ENCODE measurements around the gene FLYWCH1. TPM values are rescaled to one million over a fixed set of nuclear protein-coding genes. Genes with fewer than 3 reads are reported as not detected.
A peak's percentile ranks its signal among the peaks of the same experiment; 100 is the strongest.

Gene FLYWCH1, protein sequence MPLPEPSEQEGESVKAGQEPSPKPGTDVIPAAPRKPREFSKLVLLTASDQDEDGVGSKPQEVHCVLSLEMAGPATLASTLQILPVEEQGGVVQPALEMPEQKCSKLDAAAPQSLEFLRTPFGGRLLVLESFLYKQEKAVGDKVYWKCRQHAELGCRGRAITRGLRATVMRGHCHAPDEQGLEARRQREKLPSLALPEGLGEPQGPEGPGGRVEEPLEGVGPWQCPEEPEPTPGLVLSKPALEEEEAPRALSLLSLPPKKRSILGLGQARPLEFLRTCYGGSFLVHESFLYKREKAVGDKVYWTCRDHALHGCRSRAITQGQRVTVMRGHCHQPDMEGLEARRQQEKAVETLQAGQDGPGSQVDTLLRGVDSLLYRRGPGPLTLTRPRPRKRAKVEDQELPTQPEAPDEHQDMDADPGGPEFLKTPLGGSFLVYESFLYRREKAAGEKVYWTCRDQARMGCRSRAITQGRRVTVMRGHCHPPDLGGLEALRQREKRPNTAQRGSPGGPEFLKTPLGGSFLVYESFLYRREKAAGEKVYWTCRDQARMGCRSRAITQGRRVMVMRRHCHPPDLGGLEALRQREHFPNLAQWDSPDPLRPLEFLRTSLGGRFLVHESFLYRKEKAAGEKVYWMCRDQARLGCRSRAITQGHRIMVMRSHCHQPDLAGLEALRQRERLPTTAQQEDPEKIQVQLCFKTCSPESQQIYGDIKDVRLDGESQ
- 10 to 100 TPM; 24.3 to 26.1 TPM for total RNA-seq

DNA sequence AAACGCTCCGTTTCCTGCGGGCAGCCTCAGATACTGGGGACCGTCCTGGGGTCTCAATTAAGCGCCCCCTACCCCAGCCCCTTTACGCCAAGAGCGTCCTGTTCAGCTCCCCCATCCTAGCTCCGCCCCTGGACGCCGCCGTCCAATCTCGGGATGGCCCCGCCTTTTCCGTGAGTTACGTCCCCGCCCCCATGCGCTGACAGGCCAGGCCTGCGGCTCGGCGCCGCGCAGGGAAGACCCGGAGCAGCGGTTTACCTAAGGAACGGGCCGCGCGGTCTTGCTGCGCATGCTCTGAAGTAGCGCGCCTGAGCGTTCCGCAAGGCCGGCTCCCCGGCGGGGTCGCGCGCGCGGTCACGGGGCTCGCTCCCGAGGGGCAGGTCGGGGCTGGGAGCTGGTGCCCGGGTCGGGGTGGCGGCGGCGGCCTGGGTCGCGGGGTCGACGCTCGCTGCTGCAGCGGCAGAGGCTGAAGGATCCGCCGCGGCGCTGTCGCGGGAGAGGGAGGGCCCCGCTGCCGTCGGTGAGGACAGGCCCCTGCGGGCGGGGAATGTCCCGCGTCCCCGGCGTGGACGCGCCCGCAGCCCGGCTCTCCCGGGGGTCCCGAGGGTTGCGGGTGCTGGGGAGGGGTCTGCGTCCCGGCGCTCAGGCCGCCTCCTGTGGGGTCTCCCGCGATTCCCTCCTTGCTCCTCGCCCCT lies at the start of gene FLYWCH1:
Gene FLYWCH1, plus strand, starts transcription at position 294 of the 692 bp plus-strand sequence. CDS start 17,755 bp downstream, outside the sequence.
- peak; percentile 99 for DNase-seq
- Mint-ChIP-seq H3K36me3 (peaks cover 3% of the 10 kb centered on the region), H3K4me1 (peaks cover 22% of the 10 kb centered on the region), H3K4me3 (peak within 1 kb of the TSS; percentile 89), H3K27me3 (no peaks in the 10 kb centered on the region), H3K9me3 (no peaks in the 10 kb centered on the region), H3K27ac (peak within 1 kb of the TSS; percentile 81)

DNA sequence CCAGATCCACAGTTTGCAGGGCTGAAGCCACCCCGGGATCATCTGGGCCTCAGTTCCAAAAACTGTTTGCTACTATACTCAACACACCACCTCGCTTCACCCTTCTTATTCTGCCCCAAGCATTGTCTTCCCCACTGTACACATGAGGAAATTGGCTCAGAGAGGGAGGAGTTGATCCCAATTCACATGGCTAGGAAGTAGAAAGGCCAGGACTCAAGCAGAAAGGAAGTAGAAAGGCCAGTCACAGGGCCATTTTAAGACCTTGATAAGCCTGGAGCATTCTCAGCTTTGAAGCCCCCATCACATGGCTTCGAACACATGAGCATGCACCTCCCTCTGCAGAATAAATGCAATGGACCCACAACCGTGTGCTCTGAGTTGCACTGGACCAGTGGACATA lies 46.1 kb upstream of the FLYWCH1 start:
- H3K27me3 Mint-ChIP-seq: peaks cover 6% of the 10 kb centered on the region
- H3K4me3 Mint-ChIP-seq: no peak overlapping the region
- peaks cover 4% of the 10 kb centered on the region for H3K9me3 Mint-ChIP-seq
- no peaks in the 10 kb centered on the region for H3K36me3 Mint-ChIP-seq
- H3K4me1 Mint-ChIP-seq: peaks cover 6% of the 10 kb centered on the region
- no peak for DNase-seq
- H3K27ac Mint-ChIP-seq: no peak overlapping the region

DNA sequence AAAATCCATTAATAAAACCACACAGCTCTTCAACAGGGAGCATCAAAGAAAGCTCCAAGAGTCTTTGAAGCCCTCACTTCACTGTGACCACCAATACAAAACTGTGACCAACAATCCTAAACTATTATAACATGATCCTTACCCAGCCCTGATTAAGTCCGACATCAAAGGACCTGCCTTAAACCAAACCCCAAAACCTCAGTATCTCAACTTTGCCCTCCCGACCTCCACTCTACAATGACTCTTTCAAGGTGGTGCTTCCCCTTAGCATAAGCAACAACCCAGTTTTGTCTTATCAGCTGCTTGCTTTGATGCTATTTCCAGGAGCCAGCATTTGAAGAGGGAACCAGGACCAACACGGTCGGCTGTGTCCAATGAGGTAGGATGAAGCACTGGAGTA lies 45.3 kb upstream of the FLYWCH1 start:
- no peak overlapping the region for H3K27ac Mint-ChIP-seq
- H3K4me1 Mint-ChIP-seq: peaks cover 6% of the 10 kb centered on the region
- H3K27me3 Mint-ChIP-seq: peaks cover 2% of the 10 kb centered on the region
- no peaks in the 10 kb centered on the region for H3K36me3 Mint-ChIP-seq
- no peaks in the 10 kb centered on the region for H3K9me3 Mint-ChIP-seq
- no peak for DNase-seq
- no peak overlapping the region for H3K4me3 Mint-ChIP-seq

DNA sequence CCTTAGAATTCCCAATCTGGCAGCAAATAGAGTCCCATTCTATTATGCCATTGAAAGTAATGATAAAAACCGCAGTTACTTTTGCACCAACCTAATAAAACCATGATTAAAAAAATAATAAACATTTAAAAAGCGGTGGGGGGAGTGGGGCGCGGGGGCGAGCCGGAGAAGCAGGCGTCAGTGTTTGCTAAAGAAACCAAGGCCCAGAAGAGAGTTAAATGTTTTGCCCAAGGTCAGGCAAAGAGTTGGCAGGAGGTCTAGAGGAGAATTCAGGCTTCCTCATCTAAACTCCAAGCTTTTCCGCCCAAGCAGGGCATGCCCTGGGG lies 44.1 kb upstream of the FLYWCH1 start:
- peak overlapping the region; percentile 91 for H3K4me3 Mint-ChIP-seq
- no peaks in the 10 kb centered on the region for H3K36me3 Mint-ChIP-seq
- no peak for DNase-seq
- H3K27ac Mint-ChIP-seq: peak overlapping the region; percentile 95
- no peaks in the 10 kb centered on the region for H3K9me3 Mint-ChIP-seq
- H3K27me3 Mint-ChIP-seq: no peaks in the 10 kb centered on the region
- peaks cover 6% of the 10 kb centered on the region for H3K4me1 Mint-ChIP-seq

DNA sequence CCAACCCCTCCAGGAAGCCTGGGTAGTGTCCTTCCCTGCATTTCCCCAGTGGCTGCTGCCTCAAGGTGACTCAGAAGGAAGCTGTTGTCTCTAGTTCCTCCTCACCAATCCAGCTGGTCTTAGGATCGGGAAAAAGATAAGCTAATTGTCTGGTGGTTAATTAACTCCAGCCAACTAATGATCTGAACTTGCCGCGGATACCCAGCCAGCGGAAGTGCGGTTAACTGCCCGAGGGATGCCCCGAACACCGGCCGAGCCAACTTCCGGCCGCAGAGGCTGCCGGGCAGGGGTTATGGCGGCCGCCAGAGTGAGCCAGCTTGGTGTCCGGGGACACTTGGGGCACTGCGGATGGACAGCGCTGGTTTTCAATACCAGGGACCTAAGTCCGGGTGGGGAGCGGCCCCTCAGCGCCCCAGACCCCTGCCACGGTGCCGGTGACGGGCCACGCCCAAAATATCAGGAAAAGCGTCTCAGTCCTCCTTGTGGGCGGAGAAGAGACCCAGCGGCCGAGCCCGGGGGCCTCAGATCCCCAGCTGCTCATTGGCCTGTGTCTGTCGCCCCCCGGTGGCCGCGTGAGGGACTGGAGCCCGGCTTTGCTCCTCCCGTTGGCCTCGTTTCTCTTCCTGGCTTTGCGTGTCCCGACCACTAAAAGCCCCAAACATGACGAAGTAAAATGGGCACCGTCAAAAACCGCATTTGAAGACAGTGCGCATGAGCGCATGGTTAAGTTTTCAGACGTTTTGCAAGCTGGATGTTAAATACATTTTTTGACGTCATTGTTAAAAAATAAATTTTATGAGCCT lies 43.5 kb upstream of the FLYWCH1 start:
- peak; percentile 95 for DNase-seq
- Mint-ChIP-seq H3K36me3 (no peaks in the 10 kb centered on the region), H3K4me1 (peaks cover 6% of the 10 kb centered on the region), H3K27ac (peak overlapping the region; percentile 95), H3K27me3 (no peaks in the 10 kb centered on the region), H3K4me3 (peak overlapping the region; percentile 91), H3K9me3 (no peaks in the 10 kb centered on the region)

DNA sequence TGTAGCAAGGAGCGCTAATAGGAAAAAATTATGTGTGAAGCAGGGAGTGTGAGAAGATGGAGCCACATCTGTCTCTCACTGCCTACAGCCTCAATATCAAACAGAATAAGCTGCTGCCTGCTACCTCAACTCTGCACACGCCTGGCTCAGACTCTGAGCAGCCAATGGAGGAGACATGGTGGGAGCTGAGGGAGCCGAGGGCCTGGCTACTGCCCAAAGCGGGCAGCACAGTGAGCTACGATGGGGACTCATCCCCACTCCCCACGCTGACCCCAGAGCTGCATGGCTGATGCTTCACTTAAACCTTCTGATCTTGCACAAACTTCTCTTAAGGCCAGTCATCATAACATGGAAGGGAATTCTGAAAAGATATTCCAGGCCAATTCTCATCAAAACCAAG lies 39.8 kb upstream of the FLYWCH1 start:
- Mint-ChIP-seq H3K4me1 (no peaks in the 10 kb centered on the region), H3K36me3 (no peaks in the 10 kb centered on the region), H3K27ac (no peak overlapping the region), H3K9me3 (no peaks in the 10 kb centered on the region), H3K4me3 (no peak overlapping the region), H3K27me3 (peaks cover 4% of the 10 kb centered on the region)
- no peak for DNase-seq

DNA sequence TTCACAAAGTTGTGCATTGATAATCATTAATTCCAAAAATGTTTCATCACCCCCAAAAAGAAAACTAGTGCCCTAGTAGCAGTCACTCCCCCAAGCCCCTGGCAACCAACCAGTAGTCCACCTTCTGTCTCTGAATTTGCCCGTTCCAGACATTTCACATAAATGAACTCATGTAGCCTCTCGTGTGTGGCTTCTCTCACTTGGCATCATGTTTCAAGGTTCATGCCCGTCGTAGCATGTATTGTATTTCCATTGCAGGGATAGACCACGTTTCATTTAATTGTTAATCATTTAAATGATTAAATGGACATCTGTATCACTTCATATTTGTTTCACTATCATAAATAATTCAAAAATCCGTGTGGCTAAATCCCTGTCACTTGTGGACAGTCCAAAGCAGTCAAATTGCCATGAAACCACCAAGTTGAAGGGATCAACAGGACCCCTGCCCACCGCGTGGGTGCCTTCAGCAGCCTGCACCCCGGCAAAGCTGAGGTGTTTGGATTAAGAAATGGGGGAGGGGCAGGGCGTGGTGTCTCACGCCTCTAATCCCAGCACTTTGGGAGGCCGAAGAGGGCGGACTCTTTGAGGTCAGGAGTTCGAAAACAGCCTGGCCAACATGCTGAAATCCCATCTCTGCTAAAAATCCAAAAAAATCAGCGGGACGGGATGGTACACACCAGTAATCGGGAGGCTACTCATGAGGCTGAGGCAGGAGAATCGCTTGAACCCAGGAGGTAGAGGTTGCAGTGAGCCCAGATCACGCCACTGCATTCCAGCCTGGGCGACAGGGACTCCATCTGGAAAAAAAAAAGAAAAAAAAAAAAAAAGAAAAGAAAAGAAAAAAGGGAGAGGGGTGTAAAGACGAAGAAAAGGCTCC lies 37.5 kb upstream of the FLYWCH1 start:
- Mint-ChIP-seq H3K4me3 (no peak overlapping the region), H3K36me3 (no peaks in the 10 kb centered on the region), H3K27ac (no peak overlapping the region), H3K4me1 (no peaks in the 10 kb centered on the region), H3K9me3 (no peaks in the 10 kb centered on the region), H3K27me3 (peaks cover 4% of the 10 kb centered on the region)
- DNase-seq: no peak

DNA sequence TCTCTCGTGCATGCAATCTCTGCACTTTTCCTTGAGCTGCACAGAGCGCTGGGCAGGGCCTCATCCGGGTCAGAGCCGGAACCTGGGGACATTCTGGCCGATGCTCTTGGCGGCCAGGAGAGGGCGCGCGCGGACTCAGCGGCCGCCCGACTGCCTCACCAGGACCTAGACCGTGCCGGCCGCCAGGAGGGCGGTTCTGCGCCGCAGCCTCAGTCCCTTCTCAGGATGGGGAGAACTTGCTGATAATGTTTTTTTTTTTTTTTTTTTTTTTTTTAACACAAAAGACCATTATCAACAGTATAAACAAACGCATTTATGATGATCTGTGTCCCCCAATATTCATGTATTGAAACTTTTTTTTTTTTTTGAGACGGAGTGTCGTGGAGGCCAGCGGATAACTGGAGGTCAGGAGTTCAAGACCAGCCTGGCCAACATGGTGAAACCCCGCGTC lies 36.8 kb upstream of the FLYWCH1 start:
- no peaks in the 10 kb centered on the region for H3K9me3 Mint-ChIP-seq
- no peak overlapping the region for H3K27ac Mint-ChIP-seq
- peaks cover 4% of the 10 kb centered on the region for H3K27me3 Mint-ChIP-seq
- H3K4me1 Mint-ChIP-seq: no peaks in the 10 kb centered on the region
- DNase-seq: peak; percentile 74
- H3K4me3 Mint-ChIP-seq: no peak overlapping the region
- no peaks in the 10 kb centered on the region for H3K36me3 Mint-ChIP-seq

DNA sequence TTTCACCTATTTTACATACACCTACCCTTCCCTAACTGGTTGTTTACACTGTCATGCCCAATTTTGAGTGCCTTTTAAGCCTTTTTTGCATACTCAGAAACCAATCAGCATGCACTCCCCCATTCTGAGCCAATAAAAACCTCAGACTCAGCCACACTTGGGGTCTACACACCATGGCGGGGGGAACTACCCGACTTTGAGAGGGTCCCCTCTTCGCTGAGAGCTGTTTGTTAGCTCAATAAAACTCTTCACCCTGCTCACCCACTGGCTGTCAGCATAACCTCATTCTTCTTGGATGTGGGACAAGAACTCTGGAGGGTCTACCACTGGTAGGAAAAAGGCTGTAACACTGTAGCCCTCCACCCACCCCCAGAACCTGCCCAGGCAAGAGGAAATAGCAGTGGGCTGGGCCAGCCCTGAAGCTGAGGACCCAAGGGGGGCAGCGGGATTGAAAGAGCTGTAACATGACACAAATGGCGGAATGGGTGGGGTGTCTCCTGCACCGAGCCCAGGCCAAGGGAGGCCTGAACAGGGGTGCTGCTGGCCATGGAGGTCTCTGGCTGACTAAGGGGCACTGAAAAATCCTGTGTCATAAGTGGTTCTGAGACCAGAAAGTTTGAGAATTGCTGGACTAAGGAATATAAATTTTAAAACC lies 31.8 kb upstream of the FLYWCH1 start:
- no peaks in the 10 kb centered on the region for H3K9me3 Mint-ChIP-seq
- peaks cover 4% of the 10 kb centered on the region for H3K27me3 Mint-ChIP-seq
- DNase-seq: no peak
- no peak overlapping the region for H3K27ac Mint-ChIP-seq
- H3K4me1 Mint-ChIP-seq: peaks cover 10% of the 10 kb centered on the region
- H3K36me3 Mint-ChIP-seq: no peaks in the 10 kb centered on the region
- H3K4me3 Mint-ChIP-seq: no peak overlapping the region

DNA sequence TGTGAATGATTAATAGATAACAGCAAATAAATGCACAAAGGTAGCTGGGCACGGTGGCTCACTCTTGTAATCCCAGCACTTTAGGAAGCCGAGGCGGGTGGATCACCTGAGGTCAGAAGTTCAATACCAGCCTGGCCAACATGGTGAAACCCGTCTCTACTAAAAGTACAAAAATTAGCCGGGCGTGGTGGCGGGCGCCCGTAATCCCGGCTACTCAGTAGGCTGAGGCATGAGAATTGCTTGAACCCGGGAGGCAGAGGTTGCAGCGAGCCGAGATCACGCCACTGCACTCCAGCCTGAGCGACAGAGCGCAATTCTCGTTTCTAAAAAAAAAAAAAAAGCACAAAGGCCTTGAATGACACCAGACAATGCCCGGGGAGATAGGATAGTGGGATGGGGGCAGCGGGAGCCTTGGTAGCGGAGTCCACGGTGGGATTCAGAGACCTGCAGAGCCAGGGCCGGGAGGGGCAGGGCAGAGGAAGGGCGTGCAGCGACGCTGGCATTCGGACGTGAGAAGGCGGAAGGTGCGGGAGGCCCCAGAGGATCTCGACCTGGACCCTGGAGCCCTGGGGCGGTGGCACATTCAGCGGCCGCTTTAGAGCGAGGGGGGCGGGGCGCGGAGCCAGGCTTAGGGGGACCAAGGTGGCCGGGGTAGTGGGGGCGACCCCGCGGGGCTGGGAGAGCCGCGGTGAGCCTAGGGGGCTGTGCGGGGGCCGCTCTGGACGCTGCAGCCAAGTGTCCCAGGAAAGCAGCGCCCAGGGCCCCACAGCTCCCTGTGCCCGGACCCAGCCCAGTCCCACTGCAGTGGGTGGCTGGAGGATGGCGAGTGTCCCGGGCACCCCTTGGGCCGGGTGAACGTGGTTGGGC lies 29.7 kb upstream of the FLYWCH1 start:
- H3K4me1 Mint-ChIP-seq: peaks cover 16% of the 10 kb centered on the region
- H3K9me3 Mint-ChIP-seq: no peaks in the 10 kb centered on the region
- no peaks in the 10 kb centered on the region for H3K27me3 Mint-ChIP-seq
- DNase-seq: peak; percentile 42
- peak overlapping the region; percentile 95 for H3K27ac Mint-ChIP-seq
- H3K4me3 Mint-ChIP-seq: peak overlapping the region; percentile 86
- H3K36me3 Mint-ChIP-seq: no peaks in the 10 kb centered on the region

DNA sequence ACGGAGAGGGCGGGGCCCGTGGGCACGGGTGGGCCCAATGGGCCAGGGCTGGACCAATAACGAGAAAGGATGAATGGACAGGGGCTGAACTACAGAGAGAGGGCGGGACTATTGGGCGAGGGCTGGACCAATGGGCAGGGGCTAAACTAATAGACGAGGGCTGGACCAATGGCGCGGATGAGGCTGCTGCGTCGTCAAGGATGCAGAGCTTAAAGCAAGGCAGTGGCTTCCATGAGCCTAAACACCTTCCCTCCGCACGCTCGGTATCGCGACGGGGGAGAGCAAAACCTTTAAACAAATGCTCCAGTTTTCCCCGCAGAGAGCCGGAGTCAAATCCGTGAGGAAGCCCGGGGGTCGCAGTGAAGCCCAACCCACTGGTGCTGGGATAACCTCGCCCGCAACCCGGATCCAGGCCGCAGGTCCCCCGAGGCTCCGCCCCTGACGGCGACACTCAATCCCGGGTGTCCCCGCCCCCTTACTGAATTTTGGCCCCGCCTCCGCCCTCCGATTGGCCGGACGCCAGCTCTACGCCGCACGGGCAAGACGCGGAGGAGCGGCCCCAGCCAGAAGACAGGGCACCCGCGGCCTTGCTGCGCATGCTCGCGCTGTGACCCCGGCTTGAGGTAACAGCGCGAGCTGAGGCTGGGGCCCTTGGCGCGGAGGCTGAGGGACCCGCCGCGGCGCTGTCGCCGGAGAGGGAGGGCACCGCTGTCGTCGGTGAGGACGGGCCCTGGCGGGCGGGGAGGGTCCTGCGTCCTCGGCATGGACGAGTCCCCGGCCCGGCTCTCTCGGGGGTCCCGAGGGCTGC lies 28.9 kb upstream of the FLYWCH1 start, which contains the start of gene FLYWCH2:
Gene FLYWCH2, plus strand, starts transcription at position 566 of the 808 bp plus-strand sequence. CDS start 13,235 bp downstream, outside the sequence.
- Mint-ChIP-seq H3K36me3 (no peaks in the 10 kb centered on the region), H3K27ac (peak within 1 kb of the TSS; percentile 95)

DNA sequence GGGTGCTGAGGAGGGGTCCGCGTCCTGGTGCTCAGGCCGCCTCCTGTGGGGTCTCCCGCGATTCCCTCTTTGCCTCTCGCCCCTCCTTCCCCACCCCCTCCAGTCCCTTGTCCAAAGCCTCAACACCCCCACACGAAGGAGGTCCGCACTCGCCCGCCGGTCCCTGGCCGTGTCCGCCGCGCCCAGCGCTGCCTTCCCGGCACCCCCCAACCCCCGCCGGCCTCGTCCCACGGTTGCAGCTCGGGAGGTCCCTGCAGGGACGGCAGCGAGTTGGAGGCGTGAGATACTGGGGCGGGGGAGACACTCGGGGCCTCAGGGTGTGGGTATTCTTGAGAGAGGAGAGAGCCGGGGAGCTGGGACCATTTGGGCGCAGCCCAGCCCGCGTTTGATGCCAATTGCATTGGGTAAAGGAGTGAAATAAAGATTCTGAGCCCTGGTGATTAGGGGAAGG lies 28.2 kb upstream of the FLYWCH1 start:
- H3K4me3 Mint-ChIP-seq: peak overlapping the region; percentile 82
- peak; percentile 25 for DNase-seq
- no peaks in the 10 kb centered on the region for H3K36me3 Mint-ChIP-seq
- peaks cover 16% of the 10 kb centered on the region for H3K4me1 Mint-ChIP-seq
- H3K9me3 Mint-ChIP-seq: no peaks in the 10 kb centered on the region
- H3K27me3 Mint-ChIP-seq: no peaks in the 10 kb centered on the region
- H3K27ac Mint-ChIP-seq: peak overlapping the region; percentile 74

More for the DNA sequence above, 28.9 kb upstream of the FLYWCH1 start, which contains the start of gene FLYWCH2:
- Mint-ChIP-seq H3K4me1 (peaks cover 16% of the 10 kb centered on the region), H3K4me3 (peak within 1 kb of the TSS; percentile 86), H3K27me3 (no peaks in the 10 kb centered on the region), H3K9me3 (no peaks in the 10 kb centered on the region)
- peak; percentile 100 for DNase-seq
